Fibroblast of mammary gland (primary cell): ENCODE results near the gene SCAMP3.

Source experiments
- DNase-seq: peaks from one replicate; pipeline ENCODE4 v3.0.0-alpha.2; 2010; ENCODE audit warnings: low read depth
- H3K4me3 ChIP-seq: 2 replicates; pipeline ENCODE4 v1.5.1; 2011; ENCODE audit warnings: low read depth, mild to moderate bottlenecking, low read length, moderate library complexity; ENCODE audit not compliant: control insufficient read depth
- TF ChIP-seq, protein P1 (sequence below): conservative IDR thresholded peaks from 2 replicates; pipeline ENCODE4 v1.5.1; 2011; ENCODE audit warnings: low read depth, low read length, inconsistent platforms; ENCODE audit not compliant: control insufficient read depth, insufficient read depth

SCAMP3 gene

GRCh38 chr1:155266553-155266952 lies 4.4 kb upstream of the SCAMP3 start:
- TF ChIP-seq, protein P1, sequence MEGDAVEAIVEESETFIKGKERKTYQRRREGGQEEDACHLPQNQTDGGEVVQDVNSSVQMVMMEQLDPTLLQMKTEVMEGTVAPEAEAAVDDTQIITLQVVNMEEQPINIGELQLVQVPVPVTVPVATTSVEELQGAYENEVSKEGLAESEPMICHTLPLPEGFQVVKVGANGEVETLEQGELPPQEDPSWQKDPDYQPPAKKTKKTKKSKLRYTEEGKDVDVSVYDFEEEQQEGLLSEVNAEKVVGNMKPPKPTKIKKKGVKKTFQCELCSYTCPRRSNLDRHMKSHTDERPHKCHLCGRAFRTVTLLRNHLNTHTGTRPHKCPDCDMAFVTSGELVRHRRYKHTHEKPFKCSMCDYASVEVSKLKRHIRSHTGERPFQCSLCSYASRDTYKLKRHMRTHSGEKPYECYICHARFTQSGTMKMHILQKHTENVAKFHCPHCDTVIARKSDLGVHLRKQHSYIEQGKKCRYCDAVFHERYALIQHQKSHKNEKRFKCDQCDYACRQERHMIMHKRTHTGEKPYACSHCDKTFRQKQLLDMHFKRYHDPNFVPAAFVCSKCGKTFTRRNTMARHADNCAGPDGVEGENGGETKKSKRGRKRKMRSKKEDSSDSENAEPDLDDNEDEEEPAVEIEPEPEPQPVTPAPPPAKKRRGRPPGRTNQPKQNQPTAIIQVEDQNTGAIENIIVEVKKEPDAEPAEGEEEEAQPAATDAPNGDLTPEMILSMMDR = no peak
- no peak for DNase-seq
- H3K4me3 ChIP-seq = no peak overlapping the region

GRCh38 chr1:155263067-155263466 lies 907 bp upstream of the SCAMP3 start:
- no peak for DNase-seq
- H3K4me3 ChIP-seq = no peak overlapping the region
- TF ChIP-seq, protein P1 = no peak

- H3K4me3 ChIP-seq = peak overlapping the region; percentile 91
- DNase-seq = no peak
- TF ChIP-seq, protein P1 = no peak
Measured at GRCh38 chr1:155261493-155261851, 688 bp downstream of the SCAMP3 start.

- no peak overlapping the region for H3K4me3 ChIP-seq
- DNase-seq = no peak
- TF ChIP-seq, protein P1 = no peak
Measured at GRCh38 chr1:155260276-155260675, 1.9 kb downstream of the SCAMP3 start.

- TF ChIP-seq, protein P1 = no peak
- no peak for DNase-seq
- H3K4me3 ChIP-seq = peak overlapping the region; percentile 61
Measured at GRCh38 chr1:155256058-155256852, 5.9 kb downstream of the SCAMP3 start.

DNA sequence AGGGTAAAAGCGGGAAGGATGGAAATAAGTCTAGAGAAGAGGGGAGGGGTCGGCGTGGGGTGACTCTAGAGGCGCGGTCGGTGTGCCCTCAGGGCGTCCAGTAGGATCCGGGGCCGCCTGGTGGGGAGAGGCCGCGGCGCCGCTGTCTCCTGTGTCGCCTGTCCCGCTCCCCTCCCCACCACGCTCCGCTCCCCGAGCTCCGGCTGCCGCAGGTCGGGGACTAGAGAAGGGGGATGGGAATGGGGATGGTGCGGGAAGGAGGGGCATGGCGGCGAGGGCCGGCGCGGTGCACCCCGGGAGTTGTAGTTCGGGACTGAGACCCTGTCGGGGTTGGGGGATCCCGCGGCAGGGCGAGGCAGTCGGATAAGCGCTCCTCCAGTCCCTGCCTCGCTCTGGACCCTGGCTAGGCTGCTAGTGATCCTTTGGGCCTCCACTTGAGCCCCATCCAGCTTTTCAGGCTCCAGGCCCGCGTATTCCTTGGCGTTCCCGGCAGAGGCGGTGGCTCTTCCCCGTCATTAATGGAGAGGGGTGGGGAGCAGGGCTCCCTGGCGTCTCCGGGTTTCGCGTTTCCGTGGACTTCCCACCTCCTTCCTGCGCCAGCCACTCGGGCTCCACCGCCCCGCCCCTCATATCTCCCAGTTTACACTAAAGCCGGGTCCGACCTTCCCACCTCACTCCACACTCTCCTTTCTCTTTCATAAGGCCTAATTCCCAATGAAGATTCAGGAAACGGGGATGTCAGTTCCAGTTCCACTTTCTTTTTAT lies 6.7 kb downstream of the SCAMP3 start, which contains the start of gene ENTREP3:
Gene ENTREP3 (minus strand): TSS at position 241 of the 765 bp plus-strand sequence. CDS start 606 bp downstream, outside the sequence.
- DNase-seq = peak; percentile 70
- TF ChIP-seq, protein P1 = no peak
- peak within 1 kb of the TSS; percentile 61 for H3K4me3 ChIP-seq
